GM18858 (cell line): Measurements from ENCODE around the gene PDIA2.
"Not testable (repeated sequence)": the region's sequence is repeated elsewhere in the genome, so short reads cannot be mapped to it uniquely, and the experiment has no call there.

Source experiments
- ATAC-seq: cut with Tn5 transposase; IDR thresholded peaks from one replicate; pipeline ENCODE4 v1.9.1; 2021; ENCODE audit not compliant: unreplicated experiment

PDIA2 gene

GRCh38 chr16:283033-283805 lies at the start of gene PDIA2:
TSS of gene PDIA2 (plus strand) at chr16:283164. CDS start at chr16:283170, 6 bp downstream.
- no peak for ATAC-seq

- ATAC-seq = peak; percentile 66
These were observed 48.3 kb upstream of the PDIA2 start, which contains the start of gene FAM234A for GRCh38 chr16:234468-235305. TSS of gene FAM234A (plus strand) at chr16:234821. CDS start at chr16:254414, 19,593 bp downstream.

GRCh38 chr16:239948-240277 lies 43.1 kb upstream of the PDIA2 start:
- no peak for ATAC-seq

GRCh38 chr16:240559-240958 lies 42.4 kb upstream of the PDIA2 start:
- ATAC-seq = no peak

GRCh38 chr16:242281-242680 lies 40.7 kb upstream of the PDIA2 start:
- no peak for ATAC-seq

GRCh38 chr16:243348-243747 lies 39.6 kb upstream of the PDIA2 start:
- ATAC-seq = no peak

GRCh38 chr16:245105-245504 lies 37.9 kb upstream of the PDIA2 start:
- no peak for ATAC-seq

GRCh38 chr16:247027-247426 lies 35.9 kb upstream of the PDIA2 start:
- ATAC-seq = no peak

- ATAC-seq = no peak
These were observed 33.5 kb upstream of the PDIA2 start for GRCh38 chr16:249431-249830.

GRCh38 chr16:252366-253337 lies 30.3 kb upstream of the PDIA2 start:
- no peak for ATAC-seq

GRCh38 chr16:253833-254232 lies 29.1 kb upstream of the PDIA2 start:
- ATAC-seq = no peak

GRCh38 chr16:254461-254860 lies 28.5 kb upstream of the PDIA2 start:
- ATAC-seq = no peak

- ATAC-seq = no peak
These were observed 27.8 kb upstream of the PDIA2 start for GRCh38 chr16:255183-255582.

GRCh38 chr16:258091-258490 lies 24.9 kb upstream of the PDIA2 start:
- not testable (repeated sequence) for ATAC-seq

- ATAC-seq = no peak
These were observed 23.7 kb upstream of the PDIA2 start for GRCh38 chr16:259226-259625.

- ATAC-seq = no peak
These were observed 23.1 kb upstream of the PDIA2 start for GRCh38 chr16:259814-260253.

GRCh38 chr16:260326-260725 lies 22.6 kb upstream of the PDIA2 start:
- ATAC-seq = no peak

GRCh38 chr16:261031-261691 lies 21.8 kb upstream of the PDIA2 start:
- ATAC-seq = no peak

- no peak for ATAC-seq
These were observed 20.7 kb upstream of the PDIA2 start for GRCh38 chr16:262121-262745.

- ATAC-seq = no peak
These were observed 19.7 kb upstream of the PDIA2 start for GRCh38 chr16:263182-263774.
